ENCODE measurements around the gene MYOF.
"Not testable (repeated sequence)": the region's sequence is repeated elsewhere in the genome, so short reads cannot be mapped to it uniquely, and the experiment has no call there.

Gene MYOF

GRCh38 chr10:93344691-93345090 lies 137.4 kb downstream of the MYOF start:
- no peak for DNase-seq (ENCODE audit: low spot score)

- DNase-seq (ENCODE audit: low spot score) = no peak
Observed at GRCh38 chr10:93342921-93343320, 139.2 kb downstream of the MYOF start.

DNA sequence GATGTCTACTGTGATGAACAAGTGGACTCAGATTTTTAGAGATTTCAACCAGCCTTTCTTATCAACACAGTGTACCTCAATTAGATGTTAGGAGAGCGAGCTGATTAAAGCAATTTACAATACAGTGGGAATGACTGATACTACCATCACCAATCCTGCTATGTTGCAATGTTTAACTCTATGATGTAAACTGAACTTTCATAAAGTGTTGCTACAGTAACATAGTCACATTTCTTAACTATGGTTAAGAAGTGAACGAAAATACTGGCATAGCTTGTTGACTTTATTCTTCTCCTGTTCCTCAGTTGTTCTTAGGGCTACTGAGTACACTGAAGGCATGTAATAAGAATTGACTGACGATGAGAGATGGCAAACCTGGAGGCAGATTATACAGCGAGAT lies 139.8 kb downstream of the MYOF start:
- no peak for DNase-seq (ENCODE audit: low spot score)

DNA sequence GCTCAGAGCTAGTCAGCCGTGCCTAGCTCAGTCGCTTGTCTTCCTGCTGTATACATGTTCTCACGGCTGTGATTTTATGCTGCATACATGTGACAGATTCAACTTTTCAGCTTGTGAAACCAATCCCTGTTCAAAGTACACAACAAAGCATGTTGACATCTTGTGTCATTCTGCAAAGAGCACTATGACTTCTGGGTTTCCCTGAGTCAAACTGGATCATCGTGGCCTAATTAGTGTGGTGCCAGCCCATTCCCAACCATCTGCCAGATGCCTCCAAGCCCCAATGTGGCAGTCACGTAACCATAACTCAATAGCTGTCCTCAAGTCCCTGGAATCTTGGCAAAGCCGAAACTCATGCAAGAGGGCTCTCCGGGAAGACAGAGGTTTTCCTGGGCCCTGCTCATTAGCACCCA lies 144.8 kb downstream of the MYOF start:
- no peak for DNase-seq (ENCODE audit: low spot score)

DNA sequence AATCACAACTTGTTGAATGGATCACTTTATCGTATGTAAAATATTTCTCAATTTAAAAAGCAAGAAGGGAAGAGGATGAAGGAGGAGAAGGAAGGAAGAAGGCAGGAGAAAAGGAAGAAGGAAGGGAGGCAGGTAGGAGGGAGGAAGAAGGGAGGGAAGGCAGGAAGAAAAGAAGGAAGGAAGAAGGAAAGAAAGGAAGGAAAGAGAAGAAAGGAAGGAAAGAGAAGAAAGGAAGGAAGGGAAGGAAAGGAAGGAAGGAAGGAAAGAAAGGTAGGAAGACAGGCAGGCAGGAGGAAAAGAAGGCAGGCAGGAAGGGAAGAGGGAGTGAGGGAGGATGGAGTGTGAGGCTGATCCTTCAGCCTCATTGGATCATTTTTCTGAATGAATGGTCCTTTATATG lies 145.5 kb downstream of the MYOF start:
- no peak for DNase-seq (ENCODE audit: low spot score)

GRCh38 chr10:93336110-93336509 lies 146.0 kb downstream of the MYOF start:
- no peak for DNase-seq (ENCODE audit: low spot score)

DNA sequence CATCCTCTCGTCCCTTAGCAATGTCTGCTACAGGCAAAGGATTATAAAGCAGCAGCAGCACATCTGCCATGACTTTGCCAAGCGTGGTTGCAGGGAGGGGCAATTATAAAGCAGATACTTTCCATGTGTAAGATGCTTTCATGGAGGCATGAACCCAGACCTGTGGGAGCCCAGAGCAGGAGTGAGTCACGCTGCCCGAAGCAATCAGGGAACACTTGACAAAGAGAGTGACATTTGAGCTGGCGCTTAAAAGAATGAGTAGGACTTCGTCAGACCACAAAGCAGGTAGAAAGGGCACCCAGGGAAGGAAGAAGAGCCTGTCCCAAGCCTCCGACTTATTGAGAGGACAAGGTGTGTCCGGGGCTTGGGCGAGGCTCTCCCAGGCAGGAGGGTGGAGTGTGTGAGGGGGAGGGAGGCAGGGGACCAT lies 147.2 kb downstream of the MYOF start:
- DNase-seq (ENCODE audit: low spot score) = no peak

- DNase-seq (ENCODE audit: low spot score) = no peak
Observed at GRCh38 chr10:93334181-93334580, 148.0 kb downstream of the MYOF start.

GRCh38 chr10:93333278-93333978 lies 148.7 kb downstream of the MYOF start:
- no peak for DNase-seq (ENCODE audit: low spot score)

DNA sequence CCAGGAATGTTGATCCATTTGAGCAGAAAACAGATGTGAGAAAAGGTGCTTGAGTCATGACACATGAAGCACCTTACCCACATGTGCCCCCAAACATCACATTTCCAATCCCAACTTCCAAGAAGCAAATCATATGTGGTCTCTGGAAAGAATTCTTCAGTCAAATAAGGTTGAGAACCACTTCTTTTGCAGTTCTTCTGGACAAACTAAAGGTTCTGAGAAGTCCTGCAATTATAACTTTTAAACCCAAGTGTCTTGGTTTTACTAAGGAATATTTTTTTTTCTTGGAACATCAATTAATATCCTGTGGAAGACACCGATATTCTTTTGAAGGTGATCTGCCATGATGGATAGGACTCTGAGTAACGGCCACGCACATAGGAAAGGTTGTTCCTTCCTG lies 151.3 kb downstream of the MYOF start:
- no peak for DNase-seq (ENCODE audit: low spot score)

- no peak for DNase-seq (ENCODE audit: low spot score)
Observed at GRCh38 chr10:93319896-93320295, 162.2 kb downstream of the MYOF start.

GRCh38 chr10:93319096-93319495 lies 163.0 kb downstream of the MYOF start:
- no peak for DNase-seq (ENCODE audit: low spot score)

GRCh38 chr10:93315246-93315645 lies 166.9 kb downstream of the MYOF start:
- no peak for DNase-seq (ENCODE audit: low spot score)

DNA sequence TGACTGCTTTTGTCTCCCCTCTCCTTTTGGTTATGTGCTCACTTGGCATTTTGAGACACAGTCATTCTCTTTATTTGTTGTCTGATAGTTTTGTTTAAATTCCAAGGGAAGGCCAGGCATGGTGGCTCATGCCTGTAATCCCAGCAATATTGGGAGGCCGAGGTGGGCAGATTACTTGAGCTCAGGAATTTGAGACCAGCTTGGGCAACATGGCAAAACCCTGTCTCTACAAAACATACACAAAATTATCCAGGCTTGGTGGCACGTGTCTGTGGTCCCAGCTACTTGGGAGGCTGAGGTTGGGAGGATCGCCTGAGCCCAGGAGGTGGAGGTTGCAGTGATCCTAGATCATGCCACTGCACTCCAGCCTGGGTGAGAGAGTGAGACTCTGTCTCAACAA lies 167.5 kb downstream of the MYOF start:
- not testable (repeated sequence) for DNase-seq (ENCODE audit: low spot score)

GRCh38 chr10:93313798-93314197 lies 168.3 kb downstream of the MYOF start:
- DNase-seq (ENCODE audit: low spot score) = no peak

DNA sequence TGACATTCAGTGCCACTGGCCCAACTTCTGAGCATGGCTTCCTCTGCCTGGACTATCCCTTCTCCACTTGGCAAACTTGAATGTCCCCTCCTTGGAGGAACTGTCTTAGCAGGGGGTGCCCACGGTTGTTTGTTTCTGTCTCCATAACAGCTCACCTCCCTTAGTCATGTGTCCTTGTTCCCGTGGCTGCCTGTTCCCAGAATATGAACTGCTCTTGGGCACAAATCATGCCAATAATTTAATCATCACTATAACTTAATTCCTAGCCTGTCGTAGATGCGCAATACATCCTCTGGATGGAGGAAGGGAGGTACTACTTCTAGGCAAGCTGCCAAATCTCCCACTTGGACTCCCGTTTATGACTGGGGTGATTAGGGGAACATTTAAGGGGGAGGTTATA lies 173.1 kb downstream of the MYOF start:
- no peak for DNase-seq (ENCODE audit: low spot score)

DNA sequence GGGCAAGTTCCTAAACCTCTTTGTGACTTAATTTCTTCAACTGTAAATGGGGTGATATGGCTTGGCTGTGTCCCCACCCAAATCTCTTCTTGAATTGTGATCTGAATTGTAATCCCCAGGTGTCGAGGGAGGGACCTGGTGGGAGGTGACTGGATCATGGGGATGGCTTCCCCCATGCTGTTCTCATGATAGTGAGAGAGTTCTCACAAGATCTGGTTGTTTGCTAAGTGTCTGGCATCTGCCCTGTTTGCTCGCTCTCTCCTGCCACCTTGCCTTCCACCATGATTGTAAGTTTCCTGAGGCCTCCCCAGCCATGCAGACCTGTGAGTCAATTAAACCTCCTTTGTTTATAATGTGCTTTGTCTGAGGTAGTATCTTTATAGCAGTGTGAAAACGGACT lies 177.0 kb downstream of the MYOF start:
- no peak for DNase-seq (ENCODE audit: low spot score)

- DNase-seq (ENCODE audit: low spot score) = no peak
Observed at GRCh38 chr10:93300981-93301380, 181.2 kb downstream of the MYOF start.

DNA sequence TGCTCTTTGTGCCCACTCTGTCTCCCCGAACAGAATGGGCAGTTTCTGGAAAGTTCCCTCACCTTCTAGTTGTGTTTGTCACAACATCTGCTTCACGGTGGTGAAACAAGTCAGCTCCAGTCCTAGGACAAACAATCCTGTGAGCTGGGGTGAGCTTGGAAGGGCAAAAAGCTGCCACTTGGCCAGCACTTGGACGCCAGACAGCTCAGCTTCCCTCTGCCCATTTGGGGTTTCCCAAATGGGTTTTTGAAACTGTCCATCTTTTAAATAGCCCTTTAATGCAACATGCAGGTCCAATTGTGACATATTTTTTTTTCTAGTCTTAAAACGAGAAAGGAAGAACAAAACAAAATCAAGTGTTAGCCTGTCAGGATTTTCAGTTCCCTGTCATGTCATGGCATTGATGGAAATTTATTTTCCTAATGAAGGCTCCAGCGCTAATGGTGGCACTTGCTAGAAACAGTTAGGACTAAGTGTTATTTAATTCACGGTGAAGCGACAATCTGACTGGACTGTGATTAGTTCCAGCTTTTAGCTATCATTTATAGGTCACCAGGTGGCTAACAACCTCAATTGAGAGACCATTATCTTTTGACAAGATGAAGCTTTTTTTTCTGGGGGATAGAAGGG lies 181.7 kb downstream of the MYOF start:
- DNase-seq (ENCODE audit: low spot score) = no peak

GRCh38 chr10:93299606-93300287 lies 182.4 kb downstream of the MYOF start:
- DNase-seq (ENCODE audit: low spot score) = no peak

- DNase-seq (ENCODE audit: low spot score) = no peak
Observed at GRCh38 chr10:93299195-93299594, 182.9 kb downstream of the MYOF start.

DNA sequence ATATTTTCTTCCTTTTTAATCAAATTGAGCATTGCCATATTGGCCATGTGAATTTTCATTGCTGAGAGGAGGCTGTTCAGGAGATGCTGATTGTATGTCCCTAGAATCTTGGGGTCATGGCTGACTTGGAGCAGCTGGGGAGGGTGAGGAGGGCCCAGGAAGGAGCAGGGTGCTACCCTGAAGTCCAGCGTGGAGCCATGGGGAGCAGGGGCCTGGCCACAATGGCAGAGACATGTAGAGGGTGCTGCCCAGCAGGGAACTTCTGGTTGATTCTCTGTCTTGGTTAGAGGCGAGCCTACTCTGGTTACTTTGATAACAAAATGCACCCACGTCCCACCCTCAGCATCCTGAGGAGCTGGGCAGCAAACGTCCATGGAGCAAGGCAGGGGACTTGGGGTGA lies 186.0 kb downstream of the MYOF start:
- DNase-seq (ENCODE audit: low spot score) = no peak

DNA sequence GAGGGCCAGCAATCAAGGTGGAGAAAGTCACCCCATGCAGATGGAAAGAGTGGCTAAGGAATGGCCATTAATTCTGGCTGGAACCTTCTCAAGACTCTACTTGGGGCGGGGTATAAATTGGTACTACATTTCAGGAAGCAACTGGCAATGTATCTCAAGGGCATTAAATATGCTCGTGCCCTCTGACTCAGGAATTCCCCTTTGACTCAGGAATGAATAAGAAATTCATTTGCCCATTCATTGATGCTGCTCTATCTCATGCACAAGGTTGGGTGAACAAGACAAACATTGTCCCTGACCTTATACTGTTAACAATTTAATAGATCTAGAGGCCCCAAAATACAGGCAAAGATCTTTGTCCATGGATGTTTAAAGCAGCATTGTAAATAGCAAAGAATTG lies 188.1 kb downstream of the MYOF start:
- DNase-seq (ENCODE audit: low spot score) = no peak
